ENCODE data around the gene SMURF2.
"Not testable (repeated sequence)": the region's sequence is repeated elsewhere in the genome, so short reads cannot be mapped to it uniquely, and the experiment has no call there.

Gene SMURF2

GRCh38 chr17:64583038-64583437 is 79.1 kb downstream of the SMURF2 start:
- no peak for DNase-seq

GRCh38 chr17:64580384-64581315 is 81.5 kb downstream of the SMURF2 start:
- no peak for DNase-seq

GRCh38 chr17:64579917-64580316 is 82.2 kb downstream of the SMURF2 start:
- DNase-seq, result no peak

GRCh38 chr17:64577025-64577424 is 85.1 kb downstream of the SMURF2 start:
- not testable (repeated sequence) for DNase-seq

GRCh38 chr17:64575431-64575830 is 86.7 kb downstream of the SMURF2 start:
- DNase-seq, result no peak

- no peak for DNase-seq
Observed at GRCh38 chr17:64574646-64575045, 87.5 kb downstream of the SMURF2 start.

- DNase-seq, result peak; percentile 3
Observed at GRCh38 chr17:64573214-64573613, 88.9 kb downstream of the SMURF2 start.

- no peak for DNase-seq
Observed at GRCh38 chr17:64572682-64573154, 89.4 kb downstream of the SMURF2 start.

GRCh38 chr17:64571746-64572145 is 90.4 kb downstream of the SMURF2 start:
- DNase-seq, result no peak

GRCh38 chr17:64565563-64565962 is 96.5 kb downstream of the SMURF2 start:
- DNase-seq, result no peak

GRCh38 chr17:64564098-64564497 is 98.0 kb downstream of the SMURF2 start:
- DNase-seq, result no peak

GRCh38 chr17:64555281-64555680 is 106.8 kb downstream of the SMURF2 start:
- no peak for DNase-seq

GRCh38 chr17:64554028-64554637 is 108.0 kb downstream of the SMURF2 start:
- DNase-seq, result no peak

- no peak for DNase-seq
Observed at GRCh38 chr17:64551461-64551860, 110.6 kb downstream of the SMURF2 start.

GRCh38 chr17:64547319-64547718 is 114.8 kb downstream of the SMURF2 start:
- DNase-seq, result no peak

- no peak for DNase-seq
Observed at GRCh38 chr17:64546716-64547115, 115.4 kb downstream of the SMURF2 start.

GRCh38 chr17:64544742-64545141 is 117.4 kb downstream of the SMURF2 start:
- DNase-seq, result no peak

GRCh38 chr17:64540118-64540776 is 121.9 kb downstream of the SMURF2 start:
- no peak for DNase-seq

GRCh38 chr17:64538508-64539130 is 123.5 kb downstream of the SMURF2 start:
- no peak for DNase-seq

GRCh38 chr17:64537488-64537887 is 124.6 kb downstream of the SMURF2 start:
- no peak for DNase-seq

GRCh38 chr17:64536913-64537312 is 125.2 kb downstream of the SMURF2 start:
- no peak for DNase-seq

GRCh38 chr17:64535357-64535756 is 126.8 kb downstream of the SMURF2 start:
- no peak for DNase-seq

- no peak for DNase-seq
Observed at GRCh38 chr17:64534187-64534586, 127.9 kb downstream of the SMURF2 start.
